ENCODE measurements around the gene ARHGEF17.
A peak's percentile ranks its signal among the peaks of the same experiment; 100 is the strongest.

The ARHGEF17 gene

GRCh38 chr11:73383249-73384124, 75.4 kb downstream of the ARHGEF17 start:
- in situ Hi-C loops (cut with HindIII; ENCODE audit: low pct_unique_long_range_greater_than_20kb, low sequenced_read_pairs) = no loop called here
- no peak for TF ChIP-seq JUND (IDR thresholded peaks at IDR 0.05; ENCODE audit: low read depth)
- DNase-seq (ENCODE audit: low read depth in 1 of 2, low spot score in 1 of 2) = peak in 1 of 2 experiments; percentile 56

- in situ Hi-C loops (cut with HindIII; ENCODE audit: low pct_unique_long_range_greater_than_20kb, low sequenced_read_pairs) = no loop called here
- DNase-seq (ENCODE audit: low read depth in 1 of 2, low spot score in 1 of 2) = no peak
- no peak for TF ChIP-seq JUND (IDR thresholded peaks at IDR 0.05; ENCODE audit: low read depth)
Observed at GRCh38 chr11:73384125-73384441, 76.0 kb downstream of the ARHGEF17 start.

GRCh38 chr11:73384531-73384871, 76.4 kb downstream of the ARHGEF17 start:
- in situ Hi-C loops (cut with HindIII; ENCODE audit: low pct_unique_long_range_greater_than_20kb, low sequenced_read_pairs) = no loop called here
- no peak for DNase-seq (ENCODE audit: low read depth in 1 of 2, low spot score in 1 of 2)
- TF ChIP-seq JUND (IDR thresholded peaks at IDR 0.05; ENCODE audit: low read depth) = no peak

GRCh38 chr11:73384872-73385689, 77.0 kb downstream of the ARHGEF17 start:
- in situ Hi-C loops (cut with HindIII; ENCODE audit: low pct_unique_long_range_greater_than_20kb, low sequenced_read_pairs) = no loop called here

GRCh38 chr11:73386016-73386415, 77.9 kb downstream of the ARHGEF17 start:
- no peak for DNase-seq (ENCODE audit: low read depth in 1 of 2, low spot score in 1 of 2)
- in situ Hi-C loops (cut with HindIII; ENCODE audit: low pct_unique_long_range_greater_than_20kb, low sequenced_read_pairs) = no loop called here
- no peak for TF ChIP-seq JUND (IDR thresholded peaks at IDR 0.05; ENCODE audit: low read depth)

More at GRCh38 chr11:73384872-73385689, 77.0 kb downstream of the ARHGEF17 start:
- no peak for TF ChIP-seq JUND (IDR thresholded peaks at IDR 0.05; ENCODE audit: low read depth)
- no peak for DNase-seq (ENCODE audit: low read depth in 1 of 2, low spot score in 1 of 2)

GRCh38 chr11:73386546-73386945, 78.5 kb downstream of the ARHGEF17 start:
- TF ChIP-seq JUND (IDR thresholded peaks at IDR 0.05; ENCODE audit: low read depth) = no peak
- no peak for DNase-seq (ENCODE audit: low read depth in 1 of 2, low spot score in 1 of 2)
- in situ Hi-C loops (cut with HindIII; ENCODE audit: low pct_unique_long_range_greater_than_20kb, low sequenced_read_pairs) = no loop called here

- in situ Hi-C loops (cut with HindIII; ENCODE audit: low pct_unique_long_range_greater_than_20kb, low sequenced_read_pairs) = no loop called here
- no peak for TF ChIP-seq JUND (IDR thresholded peaks at IDR 0.05; ENCODE audit: low read depth)
- DNase-seq (ENCODE audit: low read depth in 1 of 2, low spot score in 1 of 2) = no peak
Observed at GRCh38 chr11:73387594-73388264, 79.7 kb downstream of the ARHGEF17 start.

- DNase-seq (ENCODE audit: low read depth in 1 of 2, low spot score in 1 of 2) = no peak
- TF ChIP-seq JUND (IDR thresholded peaks at IDR 0.05; ENCODE audit: low read depth) = no peak
- in situ Hi-C loops (cut with HindIII; ENCODE audit: low pct_unique_long_range_greater_than_20kb, low sequenced_read_pairs) = no loop called here
Observed at GRCh38 chr11:73388265-73389133, 80.4 kb downstream of the ARHGEF17 start.

GRCh38 chr11:73389134-73389525, 81.1 kb downstream of the ARHGEF17 start:
- TF ChIP-seq JUND (IDR thresholded peaks at IDR 0.05; ENCODE audit: low read depth) = no peak
- in situ Hi-C loops (cut with HindIII; ENCODE audit: low pct_unique_long_range_greater_than_20kb, low sequenced_read_pairs) = no loop called here
- DNase-seq (ENCODE audit: low read depth in 1 of 2, low spot score in 1 of 2) = no peak

GRCh38 chr11:73389916-73390315, 81.8 kb downstream of the ARHGEF17 start:
- DNase-seq (ENCODE audit: low read depth in 1 of 2, low spot score in 1 of 2) = no peak
- no peak for TF ChIP-seq JUND (IDR thresholded peaks at IDR 0.05; ENCODE audit: low read depth)
- in situ Hi-C loops (cut with HindIII; ENCODE audit: low pct_unique_long_range_greater_than_20kb, low sequenced_read_pairs) = no loop called here

GRCh38 chr11:73390601-73391565, 82.8 kb downstream of the ARHGEF17 start:
- TF ChIP-seq JUND (IDR thresholded peaks at IDR 0.05; ENCODE audit: low read depth) = no peak
- DNase-seq (ENCODE audit: low read depth in 1 of 2, low spot score in 1 of 2) = no peak
- in situ Hi-C loops (cut with HindIII; ENCODE audit: low pct_unique_long_range_greater_than_20kb, low sequenced_read_pairs) = no loop called here
